HCT116 (cell line): ENCODE measurements around the gene RASGRF1. TPM values are rescaled to one million over a fixed set of nuclear protein-coding genes. Genes with fewer than 3 reads are reported as not detected.

ENCODE experiments used
- ATAC-seq: fragments of 200-7000 bp; cut with Tn5 transposase; 2 replicates; pipeline ENCODE4 v1.9.1; 2020; ENCODE audit warnings: mild to moderate bottlenecking, moderate library complexity
- BruUV-seq: library from RNA; stranded (reverse); fragments of 400-500 nt; replicated peaks from 2 replicates; lab custom pipeline; 2021; lab: Mats Ljungman, UMichigan
- CTCF ChIA-PET: fragments of 300-600 bp; sonication (Branson Sonifier 250); formaldehyde crosslinking; loops from one replicate; lab custom pipeline; 2021; ENCODE audit warnings: antibody characterized with exemption; lab: Charles Lee
- POLR2A ChIA-PET: fragments of 300-600, 350-600 bp; sonication (Branson Sonifier 250); formaldehyde crosslinking; loops from one replicate; lab custom pipeline; 2021; ENCODE audit warnings: antibody characterized with exemption; lab: Charles Lee
- RAD21 ChIA-PET, 2 experiments: fragments of 300-600 bp; sonication (Branson Sonifier 250); formaldehyde crosslinking; loops; one replicate each; lab custom pipeline; 2023; ENCODE audit warnings: low total read pairs in 2 of 2; ENCODE audit not compliant: uncharacterized antibody in 2 of 2, unreplicated experiment in 2 of 2, low non-redundant PET in 1 of 2; lab: Charles Lee
- DNase-seq: peaks from one replicate; pipeline ENCODE4 v3.0.0-alpha.2; 2010; ENCODE audit warnings: low read depth, low spot score
- H2AFZ ChIP-seq: fragments of 200-600 bp; shearing (Covaris generic), sonication (generic); 2 replicates; pipeline ENCODE4 v1.6.1; 2017; ENCODE audit warnings: low read depth, mixed run types, mixed read lengths, antibody characterized with exemption, low read length; ENCODE audit not compliant: poor library complexity, severe bottlenecking
- H3K27ac ChIP-seq: 2 replicates; pipeline ENCODE4 v1.5.1; 2012; ENCODE audit warnings: low read depth, low read length
- H3K27me3 ChIP-seq: fragments of 200-600 bp; sonication (generic); 2 replicates; pipeline ENCODE4 v1.6.1; 2016; ENCODE audit warnings: mixed run types, low read length, mixed read lengths; ENCODE audit not compliant: insufficient read depth
- H3K36me3 ChIP-seq, 2 experiments: fragments of 200-500 bp in 1 of 2; fragments of 200-600 bp in 1 of 2; sonication (Bioruptor generic) in 1 of 2; sonication (generic) in 1 of 2; 2 replicates each; pipeline versions ENCODE4 v1.5.1 to v1.6.1; 2014 to 2016; ENCODE audit warnings: low read length in 2 of 2, inconsistent platforms in 1 of 2, mixed read lengths in 1 of 2, mixed run types in 1 of 2; ENCODE audit not compliant: insufficient read depth in 2 of 2, control insufficient read depth in 1 of 2
- H3K4me1 ChIP-seq, 2 experiments: fragments of 200-600 bp in 1 of 2; sonication (generic) in 1 of 2; 2 replicates each; pipeline versions ENCODE4 v1.5.1 to v1.6.1; 2012 to 2017; ENCODE audit warnings: low read length in 2 of 2, inconsistent platforms in 1 of 2, mild to moderate bottlenecking in 1 of 2, mixed read lengths in 1 of 2, mixed run types in 1 of 2, moderate library complexity in 1 of 2; ENCODE audit not compliant: insufficient read depth in 2 of 2, control insufficient read depth in 1 of 2
- H3K4me2 ChIP-seq: fragments of 200-600 bp; sonication (generic); 2 replicates; pipeline ENCODE4 v1.6.1; 2017; ENCODE audit warnings: mixed run types, low read length, mixed read lengths
- H3K4me3 ChIP-seq, 2 experiments: fragments of 200-600 bp in 1 of 2; sonication (generic) in 1 of 2; replicated peaks in 1 of 2; 2 replicates each; pipeline ENCODE4 v1.5.1; 2011 to 2016; ENCODE audit warnings: low read length in 2 of 2, control low read depth in 1 of 2, low read depth in 1 of 2, mild to moderate bottlenecking in 1 of 2, mixed read lengths in 1 of 2, mixed run types in 1 of 2
- H3K79me2 ChIP-seq: fragments of 200-600 bp; sonication (generic); 2 replicates; pipeline ENCODE4 v1.6.1; 2017; ENCODE audit warnings: mild to moderate bottlenecking, mixed run types, low read length, moderate library complexity, mixed read lengths; ENCODE audit not compliant: insufficient read depth
- H3K9ac ChIP-seq: fragments of 200-600 bp; sonication (generic); 2 replicates; pipeline ENCODE4 v1.6.1; 2016; ENCODE audit warnings: low read length, mixed read lengths
- H3K9me2 ChIP-seq: fragments of 200-600 bp; sonication (generic), shearing (Covaris generic); 2 replicates; pipeline ENCODE4 v1.6.1; 2017; ENCODE audit warnings: mixed run types, mild to moderate bottlenecking, moderate library complexity; ENCODE audit not compliant: insufficient read depth
- H3K9me3 ChIP-seq, 2 experiments: fragments of 200-500 bp in 1 of 2; fragments of 200-600 bp in 1 of 2; sonication (Bioruptor generic) in 1 of 2; sonication (generic) in 1 of 2; 2 replicates each; pipeline ENCODE4 v1.6.1; 2014 to 2017; ENCODE audit warnings: low read length in 2 of 2, mixed read lengths in 2 of 2, inconsistent platforms in 1 of 2, low read depth in 1 of 2, mild to moderate bottlenecking in 1 of 2, mixed run types in 1 of 2, moderate library complexity in 1 of 2; ENCODE audit not compliant: control insufficient read depth in 1 of 2, insufficient read depth in 1 of 2
- H4K20me1 ChIP-seq: fragments of 200-600 bp; sonication (generic), shearing (Covaris generic); 2 replicates; pipeline ENCODE4 v1.6.1; 2017; ENCODE audit warnings: mixed run types, mild to moderate bottlenecking, moderate library complexity; ENCODE audit not compliant: insufficient read depth
- ATF3 ChIP-seq: IDR thresholded peaks from 2 replicates; pipeline ENCODE4 v1.6.1; 2012
- CBX3 ChIP-seq: IDR thresholded peaks from 2 replicates; pipeline ENCODE4 v1.6.1; 2012; ENCODE audit warnings: low read depth
- CEBPB ChIP-seq: IDR thresholded peaks from 2 replicates; pipeline ENCODE4 v1.6.1; 2012; ENCODE audit warnings: low read depth
- CTCF ChIP-seq, 3 experiments: fragments of 200-600 bp in 1 of 3; sonication (generic) in 1 of 3; IDR thresholded peaks in 2 of 3; conservative IDR thresholded peaks in 1 of 3; 2 replicates each; pipeline ENCODE4 v1.5.1; 2012 to 2017; ENCODE audit warnings: low read depth in 2 of 3, low read length in 2 of 3, antibody characterized with exemption in 1 of 3, borderline replicate concordance in 1 of 3, control low read depth in 1 of 3, mild to moderate bottlenecking in 1 of 3, mixed read lengths in 1 of 3, mixed run types in 1 of 3, moderate library complexity in 1 of 3; ENCODE audit not compliant: insufficient read depth in 1 of 3
- EGR1 ChIP-seq: IDR thresholded peaks from 2 replicates; pipeline ENCODE4 v1.6.1; 2012; ENCODE audit warnings: low read depth
- ELF1 ChIP-seq: IDR thresholded peaks from 2 replicates; pipeline ENCODE4 v1.6.1; 2012; ENCODE audit warnings: low read depth, borderline replicate concordance
- EZH2 ChIP-seq: fragments of 200-600 bp; sonication (generic); IDR thresholded peaks from 2 replicates; pipeline ENCODE4 v1.6.1; 2017; ENCODE audit warnings: antibody characterized with exemption, mixed run types
- EZH2phosphoT487 ChIP-seq: fragments of 200-600 bp; IDR thresholded peaks from 2 replicates; pipeline ENCODE4 v1.6.1; 2018; ENCODE audit warnings: antibody characterized with exemption, borderline replicate concordance
- FOSL1 ChIP-seq: IDR thresholded peaks from 2 replicates; pipeline ENCODE4 v1.6.1; 2012; ENCODE audit warnings: low read depth
- JUND ChIP-seq: IDR thresholded peaks from 2 replicates; pipeline ENCODE4 v1.6.1; 2012
- MAX ChIP-seq: IDR thresholded peaks from 2 replicates; pipeline ENCODE4 v1.6.1; 2012
- POLR2A ChIP-seq: IDR thresholded peaks from 2 replicates; pipeline ENCODE4 v1.7.0; 2011; ENCODE audit warnings: borderline replicate concordance; ENCODE audit not compliant: insufficient read depth, insufficient read length; ENCODE audit errors: extremely low read depth
- POLR2AphosphoS5 ChIP-seq: IDR thresholded peaks from 2 replicates; pipeline ENCODE4 v1.6.1; 2011; ENCODE audit warnings: mild to moderate bottlenecking, low read depth, low read length, moderate library complexity
- SIN3A ChIP-seq: IDR thresholded peaks from 2 replicates; pipeline ENCODE4 v1.6.1; 2012; ENCODE audit warnings: low read depth
- SP1 ChIP-seq: IDR thresholded peaks from 2 replicates; pipeline ENCODE4 v1.6.1; 2012; ENCODE audit warnings: low read depth
- SRF ChIP-seq: IDR thresholded peaks from 2 replicates; pipeline ENCODE4 v1.6.1; 2012; ENCODE audit warnings: low read depth
- YY1 ChIP-seq: IDR thresholded peaks from 2 replicates; pipeline ENCODE4 v1.6.1; 2011; ENCODE audit warnings: low read length, low read depth, moderate library complexity, mild to moderate bottlenecking; ENCODE audit not compliant: insufficient replicate concordance; ENCODE audit errors: extremely low read depth
- ZBTB33 ChIP-seq: IDR thresholded peaks from 2 replicates; pipeline ENCODE4 v1.6.1; 2011; ENCODE audit warnings: mild to moderate bottlenecking, low read length, moderate library complexity; ENCODE audit not compliant: insufficient replicate concordance; ENCODE audit errors: extremely low read depth
- ZFX ChIP-seq: fragments of 450-650 bp; IDR thresholded peaks from 2 replicates; pipeline ENCODE4 v1.6.1; 2017
- ZNF274 ChIP-seq: fragments of 200-500 bp; sonication (Bioruptor generic); IDR thresholded peaks from 2 replicates; pipeline ENCODE4 v1.6.1; 2014; ENCODE audit warnings: mild to moderate bottlenecking, low read depth, low read length, inconsistent platforms
- intact Hi-C: fragments of 100-400 bp; cut with micrococcal nuclease; formaldehyde crosslinking; loops from 2 replicates; pipeline ENCODE4 v1.10.0; 2022
- total RNA-seq: library from RNA; stranded (reverse); gene quantifications from one replicate; pipeline ENCODE4 v1.2.1, GENCODE V29; 2021; ENCODE audit not compliant: unreplicated experiment

The RASGRF1 gene
- total RNA-seq, 1 experiment from 2014 or later, result 2.4 TPM

DNA sequence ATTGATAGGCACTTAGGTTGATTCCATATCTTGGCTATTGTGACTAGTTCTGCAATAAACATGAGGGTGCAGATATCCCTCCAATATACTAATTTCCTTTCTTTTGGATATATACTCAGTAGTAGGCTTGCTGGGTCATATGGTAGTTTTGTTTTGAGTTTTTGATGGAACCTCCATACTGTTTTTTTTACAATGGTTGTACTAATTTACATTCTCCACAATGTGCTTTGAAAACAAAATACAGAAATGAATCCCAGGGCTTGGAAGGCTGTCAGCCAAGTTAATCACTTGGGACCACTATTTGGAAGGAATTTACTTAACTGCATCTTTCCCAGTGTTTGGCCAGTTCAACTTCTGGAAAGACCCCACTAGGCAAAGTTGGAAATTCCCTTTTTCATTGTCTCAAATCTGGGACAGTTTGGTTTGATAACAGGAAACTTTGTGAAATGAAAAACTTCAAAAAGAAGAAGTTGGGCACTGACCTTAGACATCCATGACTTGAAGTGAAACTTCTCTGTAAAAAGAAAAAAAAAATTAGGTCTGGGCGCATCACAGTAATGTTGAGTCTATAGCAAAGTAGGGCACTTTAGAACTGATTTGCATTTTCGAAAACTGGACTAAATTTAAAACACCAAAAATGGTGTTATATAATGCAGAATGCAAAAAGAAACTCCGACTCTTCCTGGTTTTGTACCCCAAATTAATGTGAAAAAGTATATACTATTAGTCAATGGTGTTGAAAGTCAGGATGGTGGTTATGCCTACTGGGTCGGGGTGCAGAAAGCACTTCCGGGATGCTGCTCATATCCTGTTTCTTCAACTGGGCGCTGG is 151.7 kb downstream of the RASGRF1 start:
- Histone ChIP-seq H3K9me2 (no peaks in the 10 kb centered on the region), H3K9me3 (no peaks in the 10 kb centered on the region), H3K4me1 (peaks cover under 1 to 3% of the 10 kb centered on the region in 2 experiments; a peak in 3 of 4 replicates), H3K4me3 (no peak overlapping the region), H3K27ac (no peak overlapping the region), H3K27me3 (no peaks in the 10 kb centered on the region), H3K79me2 (no peaks in the 10 kb centered on the region), H3K4me2 (no peak overlapping the region), H3K9ac (no peak overlapping the region), H3K36me3 (no peaks in the 10 kb centered on the region; a peak in 1 of 4 replicates), H2AFZ (no peak overlapping the region), H4K20me1 (no peaks in the 10 kb centered on the region)
- no peak for DNase-seq
- CTCF ChIA-PET, result no interaction called here
- intact Hi-C loops, result no loop called here
- POLR2A ChIA-PET, result no interaction called here
- RAD21 ChIA-PET, result no interaction called here
- TF ChIP-seq SRF (no peak), POLR2A (no peak), CBX3 (no peak), POLR2AphosphoS5 (no peak), MAX (no peak), ZFX (no peak), ATF3 (no peak), SIN3A (no peak), FOSL1 (no peak), EGR1 (no peak), ZBTB33 (no peak), CEBPB (no peak), ELF1 (no peak), ZNF274 (no peak), CTCF (IDR thresholded peaks at IDR 0.05 in 2 of 3, conservative IDR thresholded peaks at IDR 0.05 in 1 of 3; ENCODE audit: borderline replicate concordance in 1 of 3, insufficient read depth in 1 of 3, low read depth in 2 of 3, low read length in 2 of 3) (no peak), EZH2phosphoT487 (no peak), SP1 (no peak), YY1 (no peak), EZH2 (no peak), JUND (no peak)
- no peak for ATAC-seq
- no TSS peak for BruUV-seq
